Astrocyte (in vitro differentiated cells and primary cell): ENCODE data around the gene TTLL8.

Experiments used
- EZH2 ChIP-seq: IDR thresholded peaks from 2 replicates; pipeline ENCODE4 v1.6.1; 2012; ENCODE audit warnings: mild to moderate bottlenecking, low read length, inconsistent platforms; ENCODE audit not compliant: insufficient read depth
- TF ChIP-seq, protein P1 (sequence below): IDR thresholded peaks from 2 replicates; pipeline ENCODE4 v1.5.1; 2011; ENCODE audit warnings: low read depth, mild to moderate bottlenecking, inconsistent platforms, low read length, moderate library complexity; ENCODE audit not compliant: insufficient read depth

DNA sequence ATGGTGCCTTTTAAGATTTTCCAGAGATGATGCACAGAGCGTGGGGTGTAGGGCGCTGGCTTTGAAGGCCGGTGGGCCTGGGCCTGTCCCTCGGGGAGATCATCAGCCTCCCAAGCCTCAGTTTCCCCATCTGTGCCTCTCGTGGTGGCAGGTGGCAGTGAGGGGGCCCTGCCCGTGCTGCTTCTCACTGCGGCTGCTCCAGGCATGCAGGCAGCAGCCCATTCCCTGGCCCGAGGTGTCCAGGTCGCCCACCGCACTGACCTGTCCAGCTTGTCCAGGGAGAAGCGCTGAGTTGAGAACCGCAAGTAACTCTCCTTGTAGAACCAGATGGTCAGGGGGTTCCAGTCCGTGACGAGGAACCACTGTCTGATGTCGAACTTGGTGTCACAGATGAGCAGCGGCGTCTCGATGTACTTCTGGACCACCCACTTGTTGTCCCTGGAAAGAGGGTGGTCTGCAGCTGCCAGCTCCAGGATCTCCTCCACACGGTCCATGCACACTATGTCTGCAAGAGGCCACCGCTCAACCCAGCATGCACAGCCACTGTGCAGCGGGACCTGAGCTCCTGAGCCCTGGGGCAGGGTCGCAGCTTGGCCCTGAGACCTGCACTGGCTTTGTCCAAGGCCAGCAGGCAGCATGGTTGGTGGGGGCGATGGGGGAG, 25.0 kb downstream of the TTLL8 start:
- TF ChIP-seq, protein P1, sequence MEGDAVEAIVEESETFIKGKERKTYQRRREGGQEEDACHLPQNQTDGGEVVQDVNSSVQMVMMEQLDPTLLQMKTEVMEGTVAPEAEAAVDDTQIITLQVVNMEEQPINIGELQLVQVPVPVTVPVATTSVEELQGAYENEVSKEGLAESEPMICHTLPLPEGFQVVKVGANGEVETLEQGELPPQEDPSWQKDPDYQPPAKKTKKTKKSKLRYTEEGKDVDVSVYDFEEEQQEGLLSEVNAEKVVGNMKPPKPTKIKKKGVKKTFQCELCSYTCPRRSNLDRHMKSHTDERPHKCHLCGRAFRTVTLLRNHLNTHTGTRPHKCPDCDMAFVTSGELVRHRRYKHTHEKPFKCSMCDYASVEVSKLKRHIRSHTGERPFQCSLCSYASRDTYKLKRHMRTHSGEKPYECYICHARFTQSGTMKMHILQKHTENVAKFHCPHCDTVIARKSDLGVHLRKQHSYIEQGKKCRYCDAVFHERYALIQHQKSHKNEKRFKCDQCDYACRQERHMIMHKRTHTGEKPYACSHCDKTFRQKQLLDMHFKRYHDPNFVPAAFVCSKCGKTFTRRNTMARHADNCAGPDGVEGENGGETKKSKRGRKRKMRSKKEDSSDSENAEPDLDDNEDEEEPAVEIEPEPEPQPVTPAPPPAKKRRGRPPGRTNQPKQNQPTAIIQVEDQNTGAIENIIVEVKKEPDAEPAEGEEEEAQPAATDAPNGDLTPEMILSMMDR, result no peak
- TF ChIP-seq EZH2, result no peak
